Left kidney (tissue), 2 donors: ENCODE measurements around the gene ADAM29. TPM values are rescaled to one million over a fixed set of nuclear protein-coding genes. Genes with fewer than 3 reads are reported as not detected.
"Not testable (repeated sequence)": the region's sequence is repeated elsewhere in the genome, so short reads cannot be mapped to it uniquely, and the experiment has no call there.

ENCODE experiments used
- DNase-seq: peaks from one replicate; pipeline ENCODE4 v3.0.0-alpha.2; 2013
- polyA plus RNA-seq: library from polyadenylated mRNA; unstranded; fragments of 120-200 nt; gene quantifications from one replicate; pipeline ENCODE4 v1.2.1, GENCODE V29; 2013; ENCODE audit not compliant: insufficient read length

ADAM29 gene
- polyA plus RNA-seq, 1 donor = 0.07 TPM

DNA sequence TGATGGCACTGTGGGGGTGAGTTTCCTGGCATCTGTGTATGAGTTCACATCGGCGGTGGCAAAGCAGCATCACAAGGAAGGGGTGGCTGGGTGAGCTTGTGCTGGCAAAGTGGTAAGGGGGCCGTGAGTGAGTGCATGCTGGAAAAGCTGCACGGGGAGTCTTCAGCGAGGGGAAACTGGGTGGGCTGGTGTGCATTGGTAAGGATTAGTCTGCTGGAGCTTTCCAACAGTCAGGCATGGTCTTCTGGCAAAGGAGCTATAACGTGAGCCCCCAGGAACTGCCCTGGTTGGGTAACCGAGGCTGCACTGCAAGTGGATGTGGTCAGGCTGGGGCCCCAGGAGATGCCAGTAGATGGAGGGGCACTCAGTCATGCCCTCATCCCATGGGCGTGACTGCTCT is 30.7 kb downstream of the ADAM29 start:
- DNase-seq = no peak

DNA sequence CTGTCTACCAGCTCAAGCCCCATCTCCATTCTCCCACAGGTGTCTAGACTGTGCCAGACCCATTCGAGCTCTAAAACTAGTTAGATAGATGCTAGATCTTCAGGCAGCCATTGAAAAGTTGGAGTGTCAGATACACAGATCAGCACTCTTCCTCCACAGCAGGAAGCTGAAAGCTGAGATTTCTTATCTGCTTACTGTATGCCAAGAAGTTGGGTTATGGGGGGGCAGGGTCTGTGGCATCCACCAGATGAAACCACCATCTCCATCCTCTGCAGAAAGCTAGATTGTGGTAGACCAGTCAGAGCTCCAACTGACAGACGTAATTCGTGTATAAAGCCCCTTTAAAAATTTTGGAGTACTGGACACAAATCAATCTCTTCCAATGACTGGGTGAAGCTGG is 54.8 kb downstream of the ADAM29 start:
- DNase-seq = no peak

DNA sequence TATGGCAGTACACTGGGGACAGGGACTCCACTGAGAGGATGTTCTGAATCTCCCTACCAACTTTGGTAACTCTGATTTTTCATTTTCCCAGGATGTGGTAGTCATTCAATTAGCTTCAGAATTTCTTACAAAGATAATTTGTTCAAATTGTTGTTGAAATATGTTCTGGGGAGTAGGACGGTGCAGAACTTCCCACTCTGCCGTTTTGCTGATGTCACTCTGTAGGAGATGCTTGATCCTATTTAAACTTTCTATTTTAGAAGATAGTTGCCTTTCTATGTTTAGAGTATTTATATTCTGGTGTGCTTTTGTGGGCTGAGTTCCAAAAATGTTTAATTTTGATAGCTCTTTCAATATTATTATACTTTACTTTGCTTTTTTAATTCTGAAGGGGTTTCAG is 55.2 kb downstream of the ADAM29 start:
- no peak for DNase-seq

DNA sequence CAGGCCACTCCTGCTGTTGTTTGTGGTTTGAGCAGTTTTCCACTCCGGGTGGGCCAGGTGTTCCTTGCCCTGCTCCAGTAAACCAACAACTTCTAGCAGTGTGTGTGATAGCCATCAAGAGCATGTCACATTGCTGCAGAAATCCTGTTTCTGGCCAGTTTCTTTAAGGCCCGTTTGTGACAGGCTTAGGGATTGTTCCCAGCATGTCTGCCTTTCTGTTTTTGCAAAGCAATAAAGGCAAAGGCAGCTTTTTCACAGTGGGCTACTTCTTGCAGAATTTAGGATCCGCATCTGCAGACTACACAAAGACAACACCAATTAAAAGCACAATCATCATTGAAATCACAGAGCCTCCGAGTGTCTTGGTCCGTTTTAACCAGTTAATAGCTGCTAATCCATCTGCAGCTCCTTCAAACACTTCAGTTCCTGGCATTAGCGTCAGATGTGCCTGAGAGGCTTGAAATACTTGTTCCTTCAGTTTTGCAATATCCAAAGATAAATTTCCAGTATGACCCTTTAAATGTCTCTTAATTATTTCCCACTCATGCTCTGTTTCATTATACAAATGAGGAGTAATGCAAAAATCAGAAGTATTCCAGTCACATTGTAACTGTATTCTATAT is 65.1 kb downstream of the ADAM29 start:
- no peak for DNase-seq

DNA sequence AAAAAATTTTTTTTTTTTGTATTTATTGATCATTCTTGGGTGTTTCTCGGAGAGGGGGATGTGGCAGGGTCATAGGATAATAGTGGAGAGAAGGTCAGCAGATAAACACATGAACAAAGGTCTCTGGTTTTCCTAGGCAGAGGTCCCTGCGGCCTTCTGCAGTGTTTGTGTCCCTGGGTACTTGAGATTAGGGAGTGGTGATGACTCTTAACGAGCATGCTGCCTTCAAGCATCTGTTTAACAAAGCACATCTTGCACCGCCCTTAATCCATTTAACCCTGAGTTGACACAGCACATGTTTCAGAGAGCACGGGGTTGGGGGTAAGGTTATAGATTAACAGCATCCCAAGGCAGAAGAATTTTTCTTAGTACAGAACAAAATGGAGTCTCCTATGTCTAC is 65.7 kb downstream of the ADAM29 start:
- not testable (repeated sequence) for DNase-seq

- no peak for DNase-seq
Observed at GRCh38 chr4:174989791-174990190, 71.6 kb downstream of the ADAM29 start.

DNA sequence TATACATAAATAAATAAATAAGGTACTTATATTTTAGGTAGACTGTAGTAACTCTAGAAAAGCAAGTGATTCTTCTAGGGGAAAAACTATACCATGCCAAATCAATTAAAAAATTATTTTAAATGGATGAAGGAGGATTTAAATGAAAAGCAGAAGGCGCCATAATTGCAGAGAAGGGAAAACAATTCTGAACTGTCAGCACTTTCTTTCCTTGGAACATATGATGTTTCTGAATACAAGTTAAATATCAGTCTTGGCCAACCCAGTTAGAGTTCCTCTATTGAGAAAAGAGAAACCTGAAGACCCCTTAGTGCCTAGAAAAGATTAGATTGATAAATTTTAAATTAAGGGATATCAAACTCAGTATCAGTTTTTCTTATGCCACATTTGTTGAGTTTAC is 75.8 kb downstream of the ADAM29 start:
- no peak for DNase-seq

GRCh38 chr4:174996079-174996478 is 77.9 kb downstream of the ADAM29 start:
- DNase-seq = no peak

DNA sequence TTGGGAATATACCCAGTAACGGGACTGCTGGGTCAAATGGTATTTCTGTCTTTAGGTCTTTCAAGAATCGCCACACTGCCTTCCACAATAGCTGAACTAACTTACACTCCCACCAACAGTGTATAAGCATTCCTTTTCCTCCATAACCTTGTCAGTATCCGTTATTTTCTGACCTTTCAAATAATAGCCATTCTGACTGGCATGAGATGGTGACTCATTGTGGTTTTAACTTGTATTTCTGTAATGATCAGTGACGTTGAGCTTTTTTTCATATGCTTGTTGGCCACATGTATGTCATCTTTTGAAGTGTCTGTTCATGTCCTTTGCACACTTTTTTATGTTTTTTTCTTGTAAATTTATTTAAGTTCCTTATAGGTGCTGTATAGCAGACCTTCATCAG is 81.2 kb downstream of the ADAM29 start:
- no peak for DNase-seq

DNA sequence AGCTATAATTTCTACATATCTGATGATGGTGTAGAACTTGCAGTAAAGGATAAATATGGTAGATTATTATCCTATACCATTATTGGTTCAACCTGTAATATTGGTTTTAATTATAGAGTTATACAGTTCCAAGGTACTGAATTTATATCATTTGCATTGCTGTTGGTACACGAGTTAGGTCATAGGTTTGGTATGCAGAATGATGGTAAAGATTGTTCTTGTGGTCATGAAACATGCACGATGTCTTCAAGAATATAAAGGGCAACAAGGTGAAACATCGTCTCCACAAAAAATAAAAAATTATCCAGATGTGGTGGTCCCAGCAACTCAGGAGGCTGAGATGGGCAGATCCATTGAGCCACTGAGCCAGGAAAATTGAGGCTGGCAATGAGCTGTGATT is 99.6 kb downstream of the ADAM29 start:
- DNase-seq = no peak

DNA sequence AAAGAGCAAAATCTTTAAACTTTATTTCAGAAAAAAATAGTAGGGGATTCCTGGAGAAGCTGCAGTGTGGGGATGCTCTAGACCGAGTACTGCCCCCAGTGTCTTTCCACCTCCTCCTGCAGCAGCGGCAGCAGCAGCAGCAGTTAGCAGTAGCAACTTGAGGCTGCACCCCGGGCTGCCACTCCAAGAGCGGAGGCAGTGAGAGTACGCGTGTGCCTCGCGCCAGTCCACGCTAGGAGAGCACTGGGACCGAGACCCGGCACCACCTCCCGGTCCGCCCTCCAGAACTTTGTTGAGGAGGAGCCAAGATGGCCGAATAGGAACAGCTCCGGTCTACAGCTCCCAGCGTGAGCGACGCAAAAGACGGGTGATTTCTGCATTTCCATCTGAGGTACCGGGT is 101.3 kb downstream of the ADAM29 start:
- DNase-seq = not testable (repeated sequence)

Other genes with a start within 250 kb of the ADAM29 start
- not detected for gene GLRA3, start 89.1 kb upstream of the ADAM29 start, polyA plus RNA-seq